ENCODE measurements around the gene KBTBD3.

Gene KBTBD3

GRCh38 chr11:106076919-106077608 lies at the start of gene KBTBD3:
TSS of gene KBTBD3 (minus strand) at chr11:106077347. CDS start at chr11:106059097, 18,250 bp downstream.
- H3K27me3 ChIP-seq (ENCODE audit: insufficient read depth, low read length): no peaks in the 10 kb centered on the region
- no peaks in the 10 kb centered on the region for H3K9me3 ChIP-seq (ENCODE audit: low read length)
- peaks cover 32% of the 10 kb centered on the region for H3K79me2 ChIP-seq (ENCODE audit: insufficient read depth, low read length)
- TF ChIP-seq EZH2 (IDR thresholded peaks at IDR 0.05; ENCODE audit: borderline replicate concordance, low read length): no peak
- peak; percentile 70 for TF ChIP-seq CTCF (IDR thresholded peaks at IDR 0.05; ENCODE audit: low read length)
- no peaks in the 10 kb centered on the region for H4K20me1 ChIP-seq (ENCODE audit: insufficient read depth, low read length)
- peaks cover 26% of the 10 kb centered on the region for H3K36me3 ChIP-seq (ENCODE audit: insufficient read depth, low read length)
- peak within 1 kb of the TSS; percentile 39 for H2AFZ ChIP-seq (ENCODE audit: low read length)
- peak within 1 kb of the TSS; percentile 92 for H3K4me3 ChIP-seq (ENCODE audit: low read depth, low read length, poor library complexity, severe bottlenecking)
- no peaks in the 10 kb centered on the region for H3F3A ChIP-seq (ENCODE audit: insufficient read depth, low read length)
- peak within 1 kb of the TSS; percentile 79 for H3K27ac ChIP-seq (ENCODE audit: low read depth, low read length, poor library complexity, severe bottlenecking)
- peak within 1 kb of the TSS; percentile 95 for H3K9ac ChIP-seq (ENCODE audit: low read length)
- H3K4me1 ChIP-seq (ENCODE audit: insufficient read depth, low read length, severe bottlenecking): peaks cover 30% of the 10 kb centered on the region
- peak within 1 kb of the TSS; percentile 91 for H3K4me2 ChIP-seq (ENCODE audit: low read length)
- no peaks in the 10 kb centered on the region for H3K9me2 ChIP-seq (ENCODE audit: low read depth, low read length)

- Histone ChIP-seq H3K36me3 (ENCODE audit: insufficient read depth, low read length) (no peaks in the 10 kb centered on the region), H3K9ac (ENCODE audit: low read length) (no peak overlapping the region), H3K27ac (ENCODE audit: low read depth, low read length, poor library complexity, severe bottlenecking) (no peak overlapping the region), H3K4me1 (ENCODE audit: insufficient read depth, low read length, severe bottlenecking) (no peaks in the 10 kb centered on the region), H3K4me2 (ENCODE audit: low read length) (no peak overlapping the region), H3F3A (ENCODE audit: insufficient read depth, low read length) (no peaks in the 10 kb centered on the region), H3K9me2 (ENCODE audit: low read depth, low read length) (no peaks in the 10 kb centered on the region), H3K27me3 (ENCODE audit: insufficient read depth, low read length) (no peaks in the 10 kb centered on the region), H3K79me2 (ENCODE audit: insufficient read depth, low read length) (no peaks in the 10 kb centered on the region), H3K4me3 (ENCODE audit: low read depth, low read length, poor library complexity, severe bottlenecking) (no peak overlapping the region), H4K20me1 (ENCODE audit: insufficient read depth, low read length) (no peaks in the 10 kb centered on the region), H3K9me3 (ENCODE audit: low read length) (no peaks in the 10 kb centered on the region), H2AFZ (ENCODE audit: low read length) (no peak overlapping the region)
- TF ChIP-seq EZH2 (IDR thresholded peaks at IDR 0.05; ENCODE audit: borderline replicate concordance, low read length) (no peak), CTCF (IDR thresholded peaks at IDR 0.05; ENCODE audit: low read length) (no peak)
Measured at GRCh38 chr11:106121570-106122320, 44.6 kb upstream of the KBTBD3 start.

GRCh38 chr11:106105986-106106385 lies 28.8 kb upstream of the KBTBD3 start:
- no peaks in the 10 kb centered on the region for H3K79me2 ChIP-seq (ENCODE audit: insufficient read depth, low read length)

More at GRCh38 chr11:106105986-106106385, 28.8 kb upstream of the KBTBD3 start:
- Histone ChIP-seq H3K4me1 (ENCODE audit: insufficient read depth, low read length, severe bottlenecking) (no peaks in the 10 kb centered on the region), H3F3A (ENCODE audit: insufficient read depth, low read length) (no peaks in the 10 kb centered on the region), H3K27ac (ENCODE audit: low read depth, low read length, poor library complexity, severe bottlenecking) (no peak overlapping the region), H2AFZ (ENCODE audit: low read length) (no peak overlapping the region), H3K27me3 (ENCODE audit: insufficient read depth, low read length) (no peaks in the 10 kb centered on the region), H3K4me2 (ENCODE audit: low read length) (no peak overlapping the region), H3K36me3 (ENCODE audit: insufficient read depth, low read length) (no peaks in the 10 kb centered on the region), H3K9me3 (ENCODE audit: low read length) (no peaks in the 10 kb centered on the region), H3K9me2 (ENCODE audit: low read depth, low read length) (no peaks in the 10 kb centered on the region), H3K4me3 (ENCODE audit: low read depth, low read length, poor library complexity, severe bottlenecking) (no peak overlapping the region), H3K9ac (ENCODE audit: low read length) (no peak overlapping the region), H4K20me1 (ENCODE audit: insufficient read depth, low read length) (no peaks in the 10 kb centered on the region)
- TF ChIP-seq EZH2 (IDR thresholded peaks at IDR 0.05; ENCODE audit: borderline replicate concordance, low read length) (no peak), CTCF (IDR thresholded peaks at IDR 0.05; ENCODE audit: low read length) (no peak)

Data from OCI-LY1 (cell line).